ENCODE results near the gene PKN1. TPM values are rescaled to one million over a fixed set of nuclear protein-coding genes. Genes with fewer than 3 reads are reported as not detected.

PKN1 gene
- total and polyA plus RNA-seq, 9 of the 15 experiments (the other 6 are each of a cell fraction or from before 2014, with no cell fraction given), result 0.30 to 228 (median 77.5) TPM

GRCh38 chr19:14440049-14440448 lies 6.9 kb downstream of the PKN1 start (continued):
- TF ChIP-seq, protein P1, sequence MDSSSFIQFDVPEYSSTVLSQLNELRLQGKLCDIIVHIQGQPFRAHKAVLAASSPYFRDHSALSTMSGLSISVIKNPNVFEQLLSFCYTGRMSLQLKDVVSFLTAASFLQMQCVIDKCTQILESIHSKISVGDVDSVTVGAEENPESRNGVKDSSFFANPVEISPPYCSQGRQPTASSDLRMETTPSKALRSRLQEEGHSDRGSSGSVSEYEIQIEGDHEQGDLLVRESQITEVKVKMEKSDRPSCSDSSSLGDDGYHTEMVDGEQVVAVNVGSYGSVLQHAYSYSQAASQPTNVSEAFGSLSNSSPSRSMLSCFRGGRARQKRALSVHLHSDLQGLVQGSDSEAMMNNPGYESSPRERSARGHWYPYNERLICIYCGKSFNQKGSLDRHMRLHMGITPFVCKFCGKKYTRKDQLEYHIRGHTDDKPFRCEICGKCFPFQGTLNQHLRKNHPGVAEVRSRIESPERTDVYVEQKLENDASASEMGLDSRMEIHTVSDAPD (CRISPR knock-in tag; IDR thresholded peaks at IDR 0.05), result no peak
- TF ChIP-seq SAFB (IDR thresholded peaks at IDR 0.05; ENCODE audit: borderline replicate concordance, low read depth, low read length), result no peak
- TF ChIP-seq ZBED1 (IDR thresholded peaks at IDR 0.05), result no peak
- no peak for TF ChIP-seq GTF3C2 (IDR thresholded peaks at IDR 0.05; ENCODE audit: borderline replicate concordance, extremely low read depth, insufficient read length)
- TF ChIP-seq ZBTB40 (IDR thresholded peaks at IDR 0.05), result peak; percentile 71
- TF ChIP-seq ZBTB40 (CRISPR knock-in tag; IDR thresholded peaks at IDR 0.05), result no peak
- peak; percentile 52 for TF ChIP-seq RBM39 (optimal IDR thresholded peaks at IDR 0.05; ENCODE audit: low read depth, low read length)
- no peak for TF ChIP-seq ATF3 (IDR thresholded peaks at IDR 0.05)
- TF ChIP-seq ATF3 (CRISPR knock-in tag; conservative IDR thresholded peaks at IDR 0.05), result no peak
- TF ChIP-seq SMARCE1 (IDR thresholded peaks at IDR 0.05), result peak; percentile 58; the same call in 1 of the 2 replicates
- TF ChIP-seq, protein P2, sequence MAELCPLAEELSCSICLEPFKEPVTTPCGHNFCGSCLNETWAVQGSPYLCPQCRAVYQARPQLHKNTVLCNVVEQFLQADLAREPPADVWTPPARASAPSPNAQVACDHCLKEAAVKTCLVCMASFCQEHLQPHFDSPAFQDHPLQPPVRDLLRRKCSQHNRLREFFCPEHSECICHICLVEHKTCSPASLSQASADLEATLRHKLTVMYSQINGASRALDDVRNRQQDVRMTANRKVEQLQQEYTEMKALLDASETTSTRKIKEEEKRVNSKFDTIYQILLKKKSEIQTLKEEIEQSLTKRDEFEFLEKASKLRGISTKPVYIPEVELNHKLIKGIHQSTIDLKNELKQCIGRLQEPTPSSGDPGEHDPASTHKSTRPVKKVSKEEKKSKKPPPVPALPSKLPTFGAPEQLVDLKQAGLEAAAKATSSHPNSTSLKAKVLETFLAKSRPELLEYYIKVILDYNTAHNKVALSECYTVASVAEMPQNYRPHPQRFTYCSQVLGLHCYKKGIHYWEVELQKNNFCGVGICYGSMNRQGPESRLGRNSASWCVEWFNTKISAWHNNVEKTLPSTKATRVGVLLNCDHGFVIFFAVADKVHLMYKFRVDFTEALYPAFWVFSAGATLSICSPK (IDR thresholded peaks at IDR 0.05; ENCODE audit: borderline replicate concordance), result no peak
